Muscle layer of duodenum (tissue), 2 donors: Measurements from ENCODE around the gene MAPK12.

Experiments used
- H3K27ac ChIP-seq: one replicate; pipeline ENCODE4 v1.7.0; 2013; ENCODE audit warnings: mild to moderate bottlenecking, low read length
- H3K27me3 ChIP-seq: one replicate; pipeline ENCODE4 v1.7.0; 2013; ENCODE audit warnings: low read depth, mild to moderate bottlenecking, control low read depth, low read length
- H3K36me3 ChIP-seq, 2 donors: one replicate each; pipeline ENCODE4 v1.7.0; 2013; ENCODE audit warnings: low read length in 2 of 2, control low read depth in 1 of 2, mild to moderate bottlenecking in 1 of 2; ENCODE audit not compliant: insufficient read depth in 2 of 2, control insufficient read depth in 1 of 2
- H3K4me1 ChIP-seq, 2 donors: one replicate each; pipeline ENCODE4 v1.7.0; 2013; ENCODE audit warnings: low read length in 2 of 2, mild to moderate bottlenecking in 2 of 2, control low read depth in 1 of 2, moderate library complexity in 1 of 2; ENCODE audit not compliant: insufficient read depth in 2 of 2, control insufficient read depth in 1 of 2
- H3K4me3 ChIP-seq, 2 donors: one replicate each; pipeline ENCODE4 v1.7.0; 2013; ENCODE audit warnings: low read length in 2 of 2, low read depth in 1 of 2, mild to moderate bottlenecking in 1 of 2
- H3K9me3 ChIP-seq, 2 donors: one replicate each; pipeline ENCODE4 v1.7.0; 2013; ENCODE audit warnings: low read length in 2 of 2, control low read depth in 1 of 2, mild to moderate bottlenecking in 1 of 2; ENCODE audit not compliant: control insufficient read depth in 1 of 2
- donor health status: healthy.

The MAPK12 gene

DNA sequence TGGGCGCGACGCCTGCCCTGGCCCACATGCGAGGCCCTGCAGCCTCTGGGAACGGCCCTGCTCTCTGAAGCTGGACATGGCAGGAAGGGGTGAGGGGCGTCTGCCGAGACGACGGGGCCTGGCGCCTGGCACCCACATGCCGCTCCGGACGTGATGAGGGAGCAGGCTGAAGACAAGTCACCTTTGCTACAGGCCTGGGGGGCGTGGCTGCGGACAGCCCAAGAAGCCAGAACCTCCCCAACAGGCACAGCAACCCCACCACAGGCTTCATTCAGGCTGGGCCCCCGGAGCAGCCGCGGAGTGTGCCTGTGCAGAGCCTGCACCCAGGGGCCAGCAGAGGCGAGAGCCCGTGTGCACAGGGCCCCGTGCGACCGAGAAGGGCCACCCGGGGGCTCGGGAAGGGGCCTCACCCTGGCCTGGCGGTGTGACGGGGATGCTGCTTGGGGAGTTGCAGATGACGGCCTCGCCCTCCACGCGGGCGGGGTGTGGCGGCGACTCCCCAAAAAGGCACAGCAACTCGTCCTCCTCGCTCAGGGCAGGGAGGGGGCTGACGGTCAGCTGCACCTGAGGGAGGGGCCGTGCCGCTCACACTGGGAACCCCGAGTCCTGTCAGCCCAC, 25.3 kb upstream of the MAPK12 start:
- no peaks in the 10 kb centered on the region for H3K4me1 ChIP-seq
- H3K27me3 ChIP-seq = no peaks in the 10 kb centered on the region
- no peak overlapping the region for H3K4me3 ChIP-seq
- H3K27ac ChIP-seq = no peak overlapping the region
- peaks cover 22 to 83% of the 10 kb centered on the region in 2 donors for H3K36me3 ChIP-seq
- H3K9me3 ChIP-seq = no peaks in the 10 kb centered on the region

DNA sequence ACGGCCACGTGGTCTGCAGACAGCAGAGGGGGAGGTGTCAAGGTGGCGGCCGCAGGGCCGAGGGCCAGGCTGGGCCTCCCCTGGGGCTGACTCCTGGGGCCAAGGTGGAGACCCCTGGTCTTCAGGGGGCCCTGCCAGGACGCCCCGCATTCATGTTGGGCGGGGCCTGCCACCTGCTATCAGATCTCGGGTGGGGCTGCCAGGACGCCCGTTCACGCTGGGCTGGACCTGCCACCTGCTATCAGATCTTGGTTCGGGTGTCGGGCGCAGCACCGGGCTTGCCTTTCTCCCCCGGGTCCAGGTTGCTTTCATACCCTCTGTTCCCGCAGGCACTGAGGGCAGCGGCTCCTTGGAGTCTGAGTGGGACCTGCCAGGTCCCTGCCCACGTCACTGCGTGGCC, 24.8 kb upstream of the MAPK12 start:
- no peaks in the 10 kb centered on the region for H3K27me3 ChIP-seq
- no peak overlapping the region for H3K4me3 ChIP-seq
- H3K9me3 ChIP-seq = no peaks in the 10 kb centered on the region
- H3K27ac ChIP-seq = no peak overlapping the region
- no peaks in the 10 kb centered on the region for H3K4me1 ChIP-seq
- H3K36me3 ChIP-seq = peaks cover 22 to 88% of the 10 kb centered on the region in 2 donors

- Histone ChIP-seq H3K27ac (no peak overlapping the region), H3K36me3 (peaks cover 22 to 94% of the 10 kb centered on the region in 2 donors), H3K9me3 (no peaks in the 10 kb centered on the region), H3K4me3 (no peak overlapping the region), H3K4me1 (no peaks in the 10 kb centered on the region), H3K27me3 (no peaks in the 10 kb centered on the region)
Measured at GRCh38 chr22:50285568-50286229, 24.2 kb upstream of the MAPK12 start.

DNA sequence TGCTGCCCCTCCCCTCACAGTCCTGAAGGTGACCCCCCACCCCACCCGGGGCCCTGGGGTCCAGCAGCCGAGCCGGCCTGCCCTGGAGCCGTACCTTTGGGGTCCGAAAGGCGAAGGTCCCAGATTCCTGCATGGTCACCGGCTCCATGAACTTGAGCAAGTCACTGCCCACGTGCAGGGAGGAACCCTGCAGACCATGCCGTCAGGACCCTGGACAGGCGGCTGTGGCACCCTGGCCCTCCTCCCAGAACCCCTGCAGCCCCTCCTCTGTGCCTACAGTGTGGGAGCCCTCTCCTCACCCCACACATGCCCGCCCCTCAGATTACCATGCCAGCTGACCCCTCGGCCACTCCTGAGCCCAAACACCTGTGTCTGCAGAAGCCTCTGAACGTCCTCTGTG, 23.0 kb upstream of the MAPK12 start:
- Histone ChIP-seq H3K4me3 (no peak overlapping the region), H3K36me3 (peaks cover 13 to 93% of the 10 kb centered on the region in 2 donors), H3K27me3 (no peaks in the 10 kb centered on the region), H3K9me3 (no peaks in the 10 kb centered on the region), H3K27ac (no peak overlapping the region), H3K4me1 (no peaks in the 10 kb centered on the region)

DNA sequence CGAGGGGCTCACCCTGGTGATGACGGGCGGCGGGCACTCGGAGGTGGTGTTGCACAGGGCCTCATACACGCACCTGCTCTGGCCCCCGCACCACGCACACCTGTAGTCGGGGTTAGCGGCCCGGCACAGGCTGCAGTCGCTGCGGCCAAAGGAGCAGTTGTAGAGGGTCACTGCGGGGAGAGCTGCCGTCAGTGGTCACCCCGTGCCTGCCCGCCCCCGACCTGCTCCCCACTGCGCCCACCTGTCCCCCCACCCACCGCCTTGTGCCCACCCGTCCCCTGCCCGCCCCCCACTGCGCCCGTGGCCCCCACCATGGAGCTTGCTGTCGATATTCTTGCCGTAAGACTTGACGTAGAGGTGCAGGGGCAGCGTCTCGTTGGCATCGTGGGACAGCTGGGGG, 22.3 kb upstream of the MAPK12 start:
- H3K27me3 ChIP-seq = no peaks in the 10 kb centered on the region
- H3K4me3 ChIP-seq = no peak overlapping the region
- H3K36me3 ChIP-seq = peaks cover 8 to 93% of the 10 kb centered on the region in 2 donors
- H3K9me3 ChIP-seq = no peaks in the 10 kb centered on the region
- H3K27ac ChIP-seq = no peak overlapping the region
- H3K4me1 ChIP-seq = no peaks in the 10 kb centered on the region

GRCh38 chr22:50282361-50283155, 21.1 kb upstream of the MAPK12 start:
- Histone ChIP-seq H3K27ac (no peak overlapping the region), H3K27me3 (no peaks in the 10 kb centered on the region), H3K9me3 (no peaks in the 10 kb centered on the region), H3K4me3 (no peak overlapping the region), H3K36me3 (peaks cover 3 to 93% of the 10 kb centered on the region in 2 donors), H3K4me1 (no peaks in the 10 kb centered on the region)

DNA sequence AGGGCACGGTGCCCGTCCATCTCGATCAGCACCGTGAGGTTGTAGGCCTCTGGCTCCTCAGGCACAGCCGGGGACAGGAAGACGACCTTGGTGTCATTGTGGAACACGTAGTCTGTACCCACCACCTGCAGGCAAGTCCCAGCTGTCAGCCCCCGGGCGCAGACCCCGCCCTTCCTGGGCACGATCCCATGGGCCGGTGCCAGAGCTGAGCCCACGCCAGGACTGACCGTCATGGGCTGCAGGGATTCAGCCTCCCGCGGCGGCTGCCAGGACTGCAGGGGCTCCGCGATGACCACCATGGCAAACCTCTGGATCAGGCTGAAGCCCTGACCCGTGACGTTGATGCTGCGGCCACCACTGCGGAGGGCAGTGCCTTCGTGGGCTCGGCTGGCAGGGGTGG, 20.5 kb upstream of the MAPK12 start:
- no peaks in the 10 kb centered on the region for H3K4me1 ChIP-seq
- no peaks in the 10 kb centered on the region for H3K27me3 ChIP-seq
- no peaks in the 10 kb centered on the region for H3K9me3 ChIP-seq
- no peak overlapping the region for H3K4me3 ChIP-seq
- H3K27ac ChIP-seq = no peak overlapping the region
- H3K36me3 ChIP-seq = peaks cover 3 to 93% of the 10 kb centered on the region in 2 donors

GRCh38 chr22:50281384-50281760, 19.9 kb upstream of the MAPK12 start:
- H3K27ac ChIP-seq = no peak overlapping the region
- H3K9me3 ChIP-seq = no peaks in the 10 kb centered on the region
- peaks cover 3 to 93% of the 10 kb centered on the region in 2 donors for H3K36me3 ChIP-seq
- H3K4me3 ChIP-seq = no peak overlapping the region
- no peaks in the 10 kb centered on the region for H3K4me1 ChIP-seq
- no peaks in the 10 kb centered on the region for H3K27me3 ChIP-seq

DNA sequence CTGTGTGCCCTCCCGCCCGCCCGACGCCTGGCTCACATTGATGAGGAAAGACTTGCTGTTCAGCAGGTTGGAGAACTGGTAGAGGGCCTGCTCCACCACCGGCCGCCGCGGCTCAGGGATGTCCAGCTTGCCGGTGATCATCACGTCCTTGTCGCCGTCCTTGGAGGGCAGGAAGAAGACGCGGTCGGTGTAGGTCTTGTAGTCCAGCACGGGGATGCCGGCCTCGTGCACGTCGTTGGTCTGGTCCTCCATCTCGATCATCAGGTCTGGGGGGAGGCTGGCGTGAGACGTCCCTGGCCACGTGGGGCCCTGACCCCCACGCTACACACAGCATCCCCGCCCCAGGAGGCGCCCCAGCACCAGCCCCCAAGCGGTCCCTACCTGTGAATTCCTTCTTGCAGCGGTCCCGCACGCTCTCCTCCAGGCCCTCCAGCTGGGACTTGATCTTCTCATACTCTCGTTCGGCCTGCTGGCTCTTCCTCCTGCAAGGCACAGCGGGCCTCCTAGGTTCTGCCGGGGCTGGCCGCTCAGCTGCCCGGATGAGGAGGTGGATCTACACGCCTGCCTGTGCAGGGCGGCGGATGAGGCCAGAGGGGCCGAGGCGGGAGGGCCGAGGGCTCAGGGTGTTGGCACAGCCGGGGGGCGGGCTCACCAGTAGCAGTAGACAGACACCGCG, 19.4 kb upstream of the MAPK12 start:
- no peaks in the 10 kb centered on the region for H3K4me1 ChIP-seq
- no peak overlapping the region for H3K4me3 ChIP-seq
- no peaks in the 10 kb centered on the region for H3K9me3 ChIP-seq
- no peak overlapping the region for H3K27ac ChIP-seq
- no peaks in the 10 kb centered on the region for H3K27me3 ChIP-seq
- H3K36me3 ChIP-seq = peaks cover under 1 to 92% of the 10 kb centered on the region in 2 donors

- Histone ChIP-seq H3K4me3 (no peak overlapping the region), H3K4me1 (no peaks in the 10 kb centered on the region), H3K36me3 (peaks cover 0 to 93% of the 10 kb centered on the region in 2 donors), H3K27ac (no peak overlapping the region), H3K9me3 (no peaks in the 10 kb centered on the region), H3K27me3 (no peaks in the 10 kb centered on the region)
Measured at GRCh38 chr22:50280022-50280707, 18.7 kb upstream of the MAPK12 start.
